Uterus (tissue), 4 donors: ENCODE measurements around the gene USP32. TPM values are rescaled to one million over a fixed set of nuclear protein-coding genes. Genes with fewer than 3 reads are reported as not detected.

Experiments used
- DNase-seq, 2 donors: peaks; one replicate each; pipeline ENCODE4 v3.0.0-alpha.2; 2019 to 2020
- H3K27ac ChIP-seq, 2 donors: fragments of 200-600 bp; sonication (generic); 1 replicate in 1 of 2; 2 replicates in 1 of 2; pipeline ENCODE4 v1.5.1; 2016 to 2018
- H3K27me3 ChIP-seq, 2 donors: fragments of 200-600 bp; sonication (generic); one replicate each; pipeline ENCODE4 v1.5.1; 2018 to 2019; ENCODE audit warnings: control low read depth in 1 of 2
- H3K36me3 ChIP-seq, 2 donors: fragments of 200-600 bp; sonication (generic); one replicate each; pipeline ENCODE4 v1.5.1; 2019; ENCODE audit warnings: control low read depth in 1 of 2
- H3K4me1 ChIP-seq, 2 donors: fragments of 200-600 bp; sonication (generic); one replicate each; pipeline ENCODE4 v1.5.1; 2018 to 2019; ENCODE audit warnings: control low read depth in 1 of 2
- H3K4me3 ChIP-seq, 2 donors: fragments of 200-600 bp; sonication (generic); 1 replicate in 1 of 2; 2 replicates in 1 of 2; pipeline ENCODE4 v1.5.1; 2018 to 2019; ENCODE audit warnings: mild to moderate bottlenecking in 1 of 2
- H3K9me3 ChIP-seq, 2 donors: fragments of 200-600 bp; sonication (generic); one replicate each; pipeline ENCODE4 v1.5.1; 2019; ENCODE audit warnings: control low read depth in 1 of 2
- CTCF ChIP-seq, 4 experiments: fragments of 200-600 bp in 2 of 4; fragments of 450-650 bp in 2 of 4; sonication (generic) in 2 of 4; IDR thresholded peaks; one replicate each; pipeline ENCODE4 v1.5.1; 2016 to 2019; ENCODE audit warnings: antibody characterized with exemption in 4 of 4, mild to moderate bottlenecking in 2 of 4, moderate library complexity in 1 of 4
- POLR2A ChIP-seq, 2 donors: fragments of 450-650 bp; IDR thresholded peaks; one replicate each; pipeline ENCODE4 v1.6.1; 2016; ENCODE audit warnings: antibody characterized with exemption in 2 of 2, mild to moderate bottlenecking in 1 of 2, moderate library complexity in 1 of 2
- intact Hi-C: fragments of 100-400 bp; cut with DNase I; formaldehyde crosslinking; loops from one replicate; pipeline ENCODE4 v1.15.1; 2023; ENCODE audit warnings: low total_unique reads
- total RNA-seq, 4 donors: library from RNA; depleted of rRNA in 3 of 4; stranded (reverse); fragments of >200 nt in 3 of 4; gene quantifications; one replicate each; pipeline versions ENCODE4 v1.1.0 to v1.2.4, GENCODE V29; 2014 to 2023
- donor health status: DM: yes; HTN: yes; CAD: no.

The USP32 gene
- total RNA-seq, 4 donors from 2014 or later = 28.4 to 54.1 (median 43.1) TPM

DNA sequence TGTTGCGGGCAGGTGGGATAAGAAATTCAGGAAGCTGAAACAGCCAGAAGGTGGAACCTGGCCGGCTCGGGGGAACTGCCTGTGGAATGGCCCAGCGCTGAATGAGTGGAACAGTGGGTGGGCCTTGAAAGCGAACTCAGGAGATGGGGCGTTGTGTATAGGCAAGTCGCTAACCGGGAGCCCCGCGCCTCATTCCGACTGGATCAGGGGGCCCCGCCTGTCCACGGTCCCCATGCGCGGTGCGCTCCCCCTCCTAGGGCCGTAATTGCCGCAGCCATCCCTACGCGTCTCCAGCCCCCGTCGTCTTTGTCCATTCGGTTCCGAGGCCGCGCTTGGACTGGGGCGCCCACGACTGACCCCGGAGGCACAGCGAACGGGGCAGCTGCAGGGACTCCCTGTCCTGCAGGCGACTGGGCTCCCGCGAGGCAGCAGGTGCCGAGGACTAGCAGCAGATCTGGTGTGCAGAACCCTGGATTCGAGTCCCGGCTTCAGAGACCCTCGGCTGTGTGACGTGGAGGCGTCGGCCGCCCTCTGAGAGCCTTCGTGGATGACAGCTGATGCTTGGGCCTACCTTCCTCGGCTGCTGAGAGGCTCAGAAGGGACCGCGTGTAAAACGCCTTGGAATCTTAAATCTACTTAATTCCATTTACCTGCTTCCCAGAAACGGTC lies 253.0 kb downstream of the USP32 start:
- peaks cover 20 to 21% of the 10 kb centered on the region in 2 donors for H3K27me3 ChIP-seq
- no peaks in the 10 kb centered on the region for H3K36me3 ChIP-seq
- H3K4me1 ChIP-seq = no peaks in the 10 kb centered on the region
- no peak overlapping the region for H3K27ac ChIP-seq
- no peak overlapping the region for H3K4me3 ChIP-seq
- H3K9me3 ChIP-seq = no peaks in the 10 kb centered on the region
- TF ChIP-seq CTCF (IDR thresholded peaks at IDR 0.05) (no peak), POLR2A (IDR thresholded peaks at IDR 0.05) (no peak)
- intact Hi-C loops = no loop called here
- DNase-seq = no peak

GRCh38 chr17:60137731-60138130 lies 254.2 kb downstream of the USP32 start:
- no peak for DNase-seq
- no peaks in the 10 kb centered on the region for H3K9me3 ChIP-seq
- peaks cover 20 to 21% of the 10 kb centered on the region in 2 donors for H3K27me3 ChIP-seq
- H3K4me3 ChIP-seq = no peak overlapping the region
- H3K4me1 ChIP-seq = no peaks in the 10 kb centered on the region
- H3K36me3 ChIP-seq = no peaks in the 10 kb centered on the region
- intact Hi-C loops = no loop called here
- no peak for TF ChIP-seq POLR2A (IDR thresholded peaks at IDR 0.05)
- TF ChIP-seq CTCF (IDR thresholded peaks at IDR 0.05) = no peak
- H3K27ac ChIP-seq = no peak overlapping the region

DNA sequence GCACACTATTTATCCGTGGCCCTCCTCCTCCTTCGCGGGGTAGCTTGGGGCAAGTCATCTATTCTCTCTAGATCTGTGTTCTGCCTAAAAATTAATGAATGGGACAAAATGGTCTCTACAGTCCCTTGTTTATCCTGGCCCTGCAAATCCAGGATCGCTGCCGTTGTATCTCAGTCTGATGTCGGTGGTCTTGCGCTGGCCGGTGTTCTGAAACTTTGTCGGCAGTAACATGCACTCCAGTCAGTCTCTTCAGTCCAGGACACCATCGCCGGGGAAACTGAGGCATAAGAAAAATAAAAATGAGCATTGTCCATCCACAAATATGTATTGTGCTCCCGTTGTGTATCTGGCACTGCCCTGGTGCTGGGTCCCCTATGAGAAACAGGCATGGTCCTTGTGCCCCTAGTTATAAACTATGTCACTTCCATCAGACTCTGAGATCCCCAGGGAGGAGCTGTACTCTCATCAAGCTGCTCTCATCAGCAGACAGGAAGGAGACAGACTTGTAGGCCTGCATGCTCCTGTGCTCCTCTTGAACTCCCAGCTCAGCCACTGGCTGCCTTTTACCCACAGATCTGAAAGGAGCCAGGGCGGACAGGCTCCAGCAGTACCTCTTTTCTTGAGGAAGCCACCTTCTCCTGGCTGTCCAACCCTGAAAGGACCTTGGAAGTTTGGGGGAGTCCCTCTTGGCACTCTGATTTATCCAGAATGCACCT lies 255.8 kb downstream of the USP32 start:
- Histone ChIP-seq H3K27ac (no peak overlapping the region), H3K36me3 (no peaks in the 10 kb centered on the region), H3K4me1 (no peaks in the 10 kb centered on the region), H3K27me3 (peaks cover 14 to 18% of the 10 kb centered on the region in 2 donors), H3K4me3 (peak overlapping the region in 1 of 2 donors; percentile 60), H3K9me3 (no peaks in the 10 kb centered on the region)
- TF ChIP-seq CTCF (IDR thresholded peaks at IDR 0.05) (no peak), POLR2A (IDR thresholded peaks at IDR 0.05) (no peak)
- intact Hi-C loops = no loop called here
- no peak for DNase-seq

DNA sequence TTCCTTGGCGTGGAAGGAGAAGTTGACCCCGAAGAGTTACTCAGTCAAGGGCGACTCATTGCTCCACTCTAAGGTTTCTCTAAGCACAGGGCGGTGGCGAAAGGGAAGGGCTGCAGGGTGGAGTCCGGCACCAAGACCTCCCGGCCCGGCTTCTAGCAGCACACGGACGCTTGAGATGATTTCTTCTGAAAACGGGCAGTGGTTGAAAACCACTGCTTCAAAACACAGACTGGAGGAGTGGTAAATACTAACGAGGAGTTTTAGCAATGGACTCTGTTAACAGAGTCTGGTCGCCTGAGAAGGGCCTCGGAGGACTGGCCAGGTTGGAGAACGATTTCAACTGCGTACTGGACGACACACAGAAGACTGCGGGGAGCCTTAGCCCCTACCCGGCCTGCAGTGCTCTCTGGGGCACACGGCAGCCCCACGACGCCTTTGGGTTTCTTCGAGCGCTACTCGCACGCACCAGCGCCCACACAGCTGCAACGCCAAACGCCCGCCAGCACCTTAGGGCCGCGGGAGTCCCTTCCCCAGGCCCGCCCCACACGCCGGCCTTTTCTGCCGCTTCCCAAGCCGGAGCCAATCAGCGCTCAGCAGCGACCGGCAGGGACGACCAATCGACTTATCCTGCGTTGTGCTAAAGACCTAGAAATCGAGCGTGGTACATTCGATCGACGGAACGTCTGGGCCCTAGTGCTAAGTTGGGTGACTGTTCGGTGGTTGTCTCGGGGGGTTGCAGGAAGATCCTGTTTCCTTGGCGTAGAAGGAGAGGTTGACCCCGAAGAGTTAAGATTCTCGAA lies 256.6 kb downstream of the USP32 start:
- peak overlapping the region; percentile 51 to 60 for H3K4me3 ChIP-seq
- DNase-seq = peak; percentile 79 to 83
- intact Hi-C loops = no loop called here
- no peaks in the 10 kb centered on the region for H3K4me1 ChIP-seq
- H3K27me3 ChIP-seq = peaks cover 8 to 15% of the 10 kb centered on the region in 2 donors
- H3K27ac ChIP-seq = peak overlapping the region; percentile 62 to 73
- TF ChIP-seq POLR2A (IDR thresholded peaks at IDR 0.05) = peak in 1 of 2 donors; percentile 52
- peak in 1 of 4 experiments; percentile 30 for TF ChIP-seq CTCF (IDR thresholded peaks at IDR 0.05)
- no peaks in the 10 kb centered on the region for H3K36me3 ChIP-seq
- H3K9me3 ChIP-seq = no peaks in the 10 kb centered on the region
